NCI-H146 treated with DMSO at 0.1 percent for 48 hours (cell line): ENCODE results near the gene TPST1.
"Not testable (repeated sequence)": the region's sequence is repeated elsewhere in the genome, so short reads cannot be mapped to it uniquely, and the experiment has no call there.

Experiments
- DNase-seq: peaks from one replicate; lab custom pipeline; 2025; ENCODE audit not compliant: unreplicated experiment; lab: John Stamatoyannopoulos, UW

The TPST1 gene

DNA sequence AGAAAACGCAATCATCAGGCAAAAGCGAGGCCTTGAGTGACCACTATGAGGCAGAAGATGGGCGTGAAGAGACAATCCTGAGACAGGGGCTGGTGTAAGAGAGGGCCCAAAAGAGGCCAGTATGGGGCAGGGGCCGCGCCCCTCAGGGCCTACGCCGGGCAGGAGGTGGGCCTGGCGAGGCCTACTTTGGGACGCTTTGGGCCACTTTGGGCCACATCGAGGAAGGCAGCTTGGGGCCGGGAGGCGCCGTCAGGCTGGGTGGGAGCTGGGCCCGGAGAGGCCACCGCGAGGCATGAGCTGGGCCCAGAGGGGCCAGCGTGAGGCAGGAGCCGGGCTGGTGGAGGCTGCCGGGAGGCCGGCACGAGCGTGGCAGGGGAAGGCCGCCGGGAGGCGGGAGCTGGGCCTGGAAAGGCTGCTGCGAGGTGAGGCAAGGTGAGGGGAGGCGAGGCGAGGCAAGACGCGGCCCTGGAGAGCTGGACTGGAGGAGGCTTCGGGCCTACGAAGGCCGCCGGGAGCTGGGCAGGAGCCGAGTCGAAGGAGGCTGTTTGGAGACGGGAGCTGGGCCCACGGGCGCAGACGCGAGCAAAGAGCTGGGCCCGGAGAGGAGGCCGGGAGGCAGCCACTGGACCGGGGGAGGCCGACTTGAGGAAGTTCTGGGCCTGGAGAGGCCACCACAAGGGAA, 171.3 kb downstream of the TPST1 start:
- no peak for DNase-seq

DNA sequence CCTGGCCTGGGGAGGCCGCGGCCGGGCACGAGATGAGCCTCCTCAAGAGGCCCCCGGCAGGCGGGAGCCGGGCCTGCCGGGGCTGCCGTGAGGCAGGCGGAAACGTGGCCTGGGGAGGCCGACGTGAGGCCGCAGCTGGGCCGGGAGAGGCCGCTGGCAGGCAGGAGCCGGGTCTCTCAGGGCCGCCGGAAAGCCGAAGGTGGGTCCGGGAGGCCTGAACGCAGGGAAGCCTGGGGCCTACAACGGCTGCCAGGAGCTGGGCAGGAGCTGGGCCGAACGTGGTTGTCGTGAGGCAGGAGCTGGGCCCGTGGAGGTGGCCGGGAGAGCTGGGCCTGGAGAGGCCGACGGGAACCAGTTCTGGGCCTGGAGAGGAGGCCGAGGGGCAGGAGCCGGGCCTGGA, 171.9 kb downstream of the TPST1 start:
- DNase-seq: no peak

DNA sequence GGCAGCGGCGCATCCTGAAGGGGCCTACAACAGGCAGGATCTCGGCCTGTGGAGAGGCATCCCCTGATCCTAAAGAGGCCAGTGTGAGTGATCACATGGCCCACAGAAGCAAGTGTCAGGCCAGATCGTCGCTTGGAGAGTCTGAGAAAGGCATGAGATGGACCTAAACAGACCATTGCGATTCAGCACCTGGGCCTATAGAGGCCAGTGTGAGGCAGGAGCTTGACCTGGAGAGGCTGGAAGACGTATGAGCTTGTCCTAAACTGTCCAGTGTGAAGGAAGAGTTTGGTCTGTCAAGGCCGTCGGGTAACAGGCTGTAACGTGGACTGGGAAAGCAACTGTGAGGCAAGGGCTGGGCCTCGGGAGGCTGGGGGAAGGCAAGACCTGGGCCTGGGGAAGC, 172.6 kb downstream of the TPST1 start:
- DNase-seq: no peak

DNA sequence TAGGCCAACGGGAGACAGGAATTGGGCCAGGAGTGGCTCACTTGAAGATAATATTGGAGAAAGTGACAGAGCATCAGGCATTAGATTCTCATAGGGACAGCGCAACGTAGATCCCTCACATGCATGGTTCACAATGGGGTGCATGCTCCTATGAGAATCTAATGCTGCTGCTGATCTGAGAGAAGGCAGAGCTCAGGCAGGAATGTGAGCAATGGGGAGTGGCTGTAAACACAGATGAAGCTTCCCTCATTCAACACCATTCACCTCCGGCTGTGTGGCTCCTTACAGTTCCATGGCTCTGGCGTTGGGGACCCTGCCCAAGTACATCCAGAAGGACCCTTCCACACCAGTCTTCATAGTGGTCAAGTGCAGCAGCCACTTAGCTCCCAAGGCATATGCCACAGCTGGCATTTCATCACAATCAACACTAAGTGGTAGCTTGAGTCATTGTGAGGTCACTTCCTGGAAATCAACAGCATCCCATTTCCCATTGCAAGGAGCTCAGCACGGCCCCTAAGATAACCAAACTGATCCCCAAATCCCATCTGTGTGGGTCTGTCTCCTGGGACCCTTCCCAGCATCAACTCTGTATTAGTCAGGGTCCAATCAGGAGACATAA, 174.5 kb downstream of the TPST1 start:
- no peak for DNase-seq

DNA sequence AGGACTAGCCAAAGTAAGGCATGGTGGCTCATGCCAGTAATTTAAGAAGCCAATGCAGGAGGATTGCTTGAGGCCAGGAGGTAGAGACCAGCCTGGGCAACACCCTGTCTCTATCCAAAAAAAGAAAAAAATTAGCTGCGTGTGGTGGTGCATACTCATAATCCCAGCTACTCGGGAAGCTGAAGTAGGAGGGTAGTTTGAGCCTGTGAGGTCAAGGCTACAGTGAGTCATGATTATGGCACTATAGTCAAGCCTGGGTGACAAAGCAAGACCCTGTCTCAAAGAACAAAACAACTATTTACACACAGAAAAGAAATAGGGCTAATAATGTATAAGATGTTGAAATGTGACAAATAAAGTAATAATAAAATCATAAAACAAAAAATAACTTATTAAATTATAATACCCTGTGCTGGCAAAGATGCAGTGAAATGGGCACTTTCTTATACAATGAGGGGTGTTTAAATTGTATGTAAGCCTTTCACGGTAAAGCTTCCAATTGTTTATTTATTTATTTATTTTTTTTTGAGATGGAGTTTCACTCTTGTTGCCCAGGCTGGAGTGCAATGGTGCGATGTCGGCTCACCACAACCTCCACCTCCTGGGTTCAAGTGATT, 175.2 kb downstream of the TPST1 start:
- DNase-seq: no peak

DNA sequence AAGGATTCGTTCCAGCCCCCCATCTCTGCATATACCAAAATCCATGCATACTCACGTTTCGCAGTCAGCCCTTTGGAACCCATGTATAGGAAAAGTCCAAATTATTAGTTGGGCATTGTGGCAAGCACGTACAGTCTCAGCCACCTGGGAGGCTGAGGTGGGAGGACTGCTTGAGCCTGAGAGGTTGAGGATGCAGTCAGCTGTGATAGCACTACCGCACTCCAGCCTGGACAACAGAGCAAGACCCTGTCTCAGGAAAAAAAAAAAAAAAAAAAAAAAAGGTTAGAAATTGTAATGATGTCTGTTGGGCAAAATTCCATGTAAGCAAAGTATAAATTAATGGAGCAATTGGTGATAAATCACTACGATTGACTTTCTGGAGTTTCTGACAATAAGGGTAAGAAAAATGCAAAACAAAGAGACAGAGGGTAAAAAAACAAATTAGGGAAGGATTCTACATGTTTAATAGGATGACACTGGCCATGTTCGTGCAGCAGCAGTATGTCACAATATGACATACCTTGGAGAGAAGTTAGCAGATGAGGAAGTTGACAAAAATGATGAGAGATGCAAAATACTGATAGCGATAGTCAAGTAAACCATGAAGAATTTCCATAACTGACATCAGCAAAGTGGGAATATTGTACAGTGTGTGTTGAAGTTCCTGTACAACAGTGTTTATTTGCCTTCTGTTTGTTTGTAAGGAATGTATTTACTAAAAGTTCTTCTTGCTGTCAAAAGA, 177.2 kb downstream of the TPST1 start:
- DNase-seq: not testable (repeated sequence)

DNA sequence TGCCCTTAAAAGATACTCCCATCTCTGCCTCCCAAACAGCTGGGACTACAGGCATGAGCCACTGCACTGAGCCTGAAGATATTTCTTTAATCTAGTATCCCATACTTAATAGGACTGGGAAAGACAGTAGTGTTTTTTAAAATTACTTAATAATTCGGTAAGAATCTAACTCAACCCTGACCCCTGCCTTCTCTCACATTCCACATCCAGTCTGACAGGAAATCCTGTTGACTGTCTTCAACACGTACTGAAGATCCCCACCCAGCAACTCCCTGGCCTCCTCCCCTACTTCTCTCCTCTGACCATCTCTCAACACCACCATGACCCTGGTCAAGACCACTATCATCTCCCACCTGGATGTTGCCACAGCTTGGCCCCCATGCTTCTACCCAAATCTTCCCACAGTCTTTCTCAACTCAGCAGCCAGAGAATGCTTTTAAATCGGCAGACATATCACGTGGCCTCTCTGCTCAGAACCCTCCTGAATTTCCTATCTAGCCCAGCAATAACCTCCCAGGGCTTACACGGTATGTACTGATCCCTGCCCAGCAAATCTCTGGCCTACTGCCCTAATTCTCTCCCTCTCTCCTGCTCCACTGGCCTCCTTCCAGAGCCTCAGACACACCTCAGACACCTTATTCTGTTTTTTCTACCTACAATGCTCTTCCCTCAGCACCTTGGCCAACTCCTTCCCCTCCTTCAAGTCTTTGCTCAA, 180.2 kb downstream of the TPST1 start:
- DNase-seq: not testable (repeated sequence)

DNA sequence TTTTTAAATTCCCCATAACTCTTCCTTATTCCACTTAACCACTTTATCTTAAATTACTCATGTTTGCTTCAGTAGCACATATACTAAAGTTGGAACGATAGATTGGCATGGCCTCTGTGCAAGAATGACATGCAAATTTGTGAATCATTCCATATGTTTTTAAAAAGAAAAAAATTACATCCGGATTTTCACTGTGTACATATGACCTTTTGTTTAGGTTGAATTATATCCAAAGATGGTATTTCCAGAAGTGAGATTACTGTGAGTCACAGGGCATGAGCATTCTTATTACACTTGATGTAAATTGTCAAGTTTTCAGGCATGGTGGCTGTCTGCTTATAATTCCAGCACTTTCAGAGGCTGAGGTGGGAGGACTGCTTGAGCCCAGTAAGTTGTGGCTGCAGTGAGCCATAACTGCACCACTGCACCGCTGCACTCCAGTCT, 190.0 kb downstream of the TPST1 start:
- not testable (repeated sequence) for DNase-seq

DNA sequence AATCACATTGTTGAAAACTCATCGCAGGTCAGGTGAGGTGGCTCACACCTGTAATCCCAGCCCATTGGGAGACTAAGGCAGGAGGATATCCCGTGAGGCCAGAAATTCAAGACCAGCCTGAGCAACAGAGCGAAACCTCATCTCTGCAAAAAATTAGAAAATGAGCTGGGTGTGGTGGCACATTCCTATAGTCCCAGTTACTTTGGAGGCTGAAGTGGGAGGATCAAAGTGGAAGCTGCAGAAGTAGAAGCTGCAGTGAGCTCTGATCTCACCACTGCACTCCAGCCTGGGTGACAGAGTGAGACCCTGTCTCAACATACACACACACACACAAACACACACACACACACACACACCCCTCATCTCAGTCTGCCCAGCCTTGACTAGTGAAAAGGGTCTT, 190.9 kb downstream of the TPST1 start:
- not testable (repeated sequence) for DNase-seq

DNA sequence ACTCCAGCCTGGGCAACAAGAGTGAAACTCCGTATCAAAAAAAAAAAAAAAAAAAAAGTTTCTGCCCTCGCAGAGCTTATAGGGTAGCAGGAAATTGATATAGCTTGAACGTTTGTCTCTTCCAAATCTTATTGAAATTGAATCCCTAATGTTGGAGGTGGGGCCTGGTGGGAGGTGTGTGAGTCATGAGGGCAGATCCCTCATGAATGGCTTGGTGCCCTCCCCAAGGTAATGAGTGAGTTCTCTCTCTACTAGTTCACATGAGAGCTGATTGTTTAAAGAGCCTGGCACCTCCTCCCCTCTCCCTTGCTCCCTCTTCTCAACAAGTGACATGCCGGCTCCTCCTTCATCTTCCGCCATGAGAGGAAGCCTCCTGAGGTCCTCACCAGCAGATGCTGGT, 193.7 kb downstream of the TPST1 start:
- not testable (repeated sequence) for DNase-seq

DNA sequence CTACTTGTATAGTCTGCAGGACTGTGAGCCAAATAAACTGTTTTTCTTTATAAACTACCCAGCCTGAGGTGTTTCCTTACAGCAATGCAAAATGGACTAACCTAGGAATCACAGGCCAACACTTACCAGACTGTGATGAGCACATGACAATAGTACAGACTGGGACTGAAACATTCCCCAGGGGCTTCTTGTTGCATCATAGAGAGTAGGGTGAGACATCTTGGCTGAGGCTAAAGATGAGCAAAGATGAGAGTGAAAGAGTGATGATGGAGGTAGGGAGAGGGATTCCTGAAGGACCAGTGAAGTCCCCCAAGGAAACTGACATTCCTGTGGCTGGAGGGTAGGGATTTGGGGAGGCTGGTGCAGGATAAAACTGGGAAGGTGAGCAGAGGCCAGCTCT, 194.4 kb downstream of the TPST1 start:
- DNase-seq: no peak

DNA sequence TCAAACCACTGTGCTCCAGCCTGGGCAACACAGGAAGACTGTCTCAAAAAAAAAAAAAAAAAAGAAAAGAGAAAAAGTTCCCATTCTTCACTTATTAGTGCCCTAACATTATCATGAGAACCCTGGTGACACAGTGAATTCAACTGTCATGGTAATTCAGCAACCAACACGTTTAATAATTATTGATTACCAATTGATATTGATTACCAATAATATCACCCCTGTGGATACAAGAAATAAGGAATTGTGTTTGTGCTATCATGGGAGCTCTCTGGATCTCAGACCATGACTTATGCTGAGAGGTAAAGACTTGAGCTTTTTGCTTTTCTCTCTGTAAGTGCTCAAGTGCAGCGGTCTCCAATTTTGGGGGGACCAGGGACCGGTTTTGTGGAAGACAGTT, 195.3 kb downstream of the TPST1 start:
- no peak for DNase-seq

DNA sequence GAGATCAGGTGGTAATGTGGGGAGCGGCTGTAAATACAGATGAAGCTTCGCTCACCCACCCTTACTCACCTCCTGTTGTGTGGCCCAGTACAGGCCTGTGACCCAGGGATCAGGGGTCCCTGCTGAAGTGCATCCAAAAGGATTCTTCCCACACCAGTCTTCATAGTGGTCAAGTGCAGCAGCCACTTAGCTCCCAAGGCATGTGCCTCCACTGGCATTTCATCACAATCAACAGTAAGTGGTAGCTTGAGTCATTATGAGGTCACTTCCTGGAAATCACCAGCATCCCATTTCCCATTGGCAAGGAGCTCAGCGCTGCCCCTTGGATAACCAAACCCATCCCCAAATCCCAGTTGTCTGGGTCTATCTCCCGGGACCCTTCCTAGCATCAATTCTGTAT, 196.0 kb downstream of the TPST1 start:
- not testable (repeated sequence) for DNase-seq

DNA sequence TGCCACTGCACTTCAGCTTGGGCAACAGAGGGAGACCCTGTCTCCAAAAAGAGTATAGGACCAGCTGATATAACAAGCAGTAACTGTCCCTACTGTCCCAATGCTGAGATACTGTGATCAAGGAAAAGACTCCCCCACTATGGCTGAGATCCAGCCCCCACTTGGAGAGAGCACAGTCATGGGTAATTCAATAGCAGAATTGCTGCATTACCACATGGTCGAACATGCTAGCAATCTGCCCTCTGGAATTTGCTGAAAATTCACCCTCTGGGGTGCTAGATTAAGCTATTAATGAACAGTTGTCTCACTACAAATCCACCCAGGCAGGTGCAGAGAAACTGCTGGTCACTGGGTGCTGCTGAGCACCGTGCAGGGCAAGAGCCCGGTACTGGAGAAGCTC, 196.8 kb downstream of the TPST1 start:
- not testable (repeated sequence) for DNase-seq

DNA sequence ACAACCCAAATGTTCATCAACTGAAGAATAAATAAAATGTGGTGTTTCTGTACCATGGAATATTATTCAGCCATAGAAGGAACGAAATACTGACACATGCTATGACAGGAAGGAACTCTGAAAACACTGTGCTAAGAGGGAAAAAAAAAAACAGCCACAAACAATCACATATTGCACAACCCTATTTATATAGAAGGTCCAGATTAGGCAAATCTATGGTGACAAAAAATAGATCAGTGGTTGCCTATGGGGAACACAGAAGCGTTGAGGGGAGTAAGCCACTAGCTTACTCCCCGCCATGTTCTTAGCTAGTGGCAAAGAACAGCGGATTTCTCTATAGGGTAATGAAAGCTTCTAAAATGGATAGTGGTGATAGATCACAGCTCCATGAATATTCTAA, 198.4 kb downstream of the TPST1 start:
- no peak for DNase-seq

DNA sequence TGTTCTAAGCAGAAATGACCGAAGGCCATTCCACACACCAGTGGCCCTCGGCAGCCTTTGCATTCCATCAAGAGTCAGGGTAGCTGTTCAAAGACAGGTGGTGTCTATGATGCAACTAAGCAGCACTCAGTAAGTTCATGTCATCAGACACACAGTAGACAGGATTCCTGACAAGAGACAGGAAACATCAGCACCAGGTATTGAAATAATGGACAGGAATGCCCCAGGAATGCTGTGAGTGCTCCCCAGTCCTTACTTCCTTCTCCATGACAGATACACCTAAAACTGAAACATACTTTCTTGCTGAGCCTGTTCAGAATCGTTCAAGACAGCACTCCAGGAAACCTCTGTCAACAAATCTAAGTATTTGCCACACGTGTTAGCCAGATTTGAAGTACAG, 204.4 kb downstream of the TPST1 start:
- DNase-seq: no peak
